Pons (tissue), 1 donor: Measurements from ENCODE around the gene JAML.

ENCODE experiments used
- DNase-seq: peaks from one replicate; pipeline ENCODE4 v3.0.0-alpha.2; 2016; ENCODE audit warnings: low spot score

The JAML gene

GRCh38 chr11:118167253-118167652, 57.6 kb downstream of the JAML start:
- no peak for DNase-seq

GRCh38 chr11:118166641-118167040, 58.2 kb downstream of the JAML start:
- no peak for DNase-seq

DNA sequence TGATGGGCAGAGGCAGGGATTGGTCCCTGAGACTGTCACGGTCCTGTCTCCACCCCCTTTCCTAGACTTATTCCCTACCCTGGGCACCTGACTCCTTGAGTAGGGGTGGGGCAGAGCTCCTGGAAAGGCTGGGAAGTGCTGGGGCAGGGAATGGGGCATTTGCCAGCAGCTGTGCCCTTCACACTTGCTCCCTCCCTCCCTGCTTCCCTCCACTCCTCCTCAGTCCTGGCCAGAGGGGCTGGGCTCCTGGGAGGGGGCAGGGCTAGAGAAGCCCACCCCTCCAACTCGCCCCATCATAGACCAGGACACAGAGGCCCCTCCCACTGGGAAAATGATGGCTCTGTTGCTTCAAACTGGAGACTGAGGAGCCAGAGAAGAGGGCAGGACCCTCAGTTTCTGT, 59.9 kb downstream of the JAML start:
- no peak for DNase-seq

DNA sequence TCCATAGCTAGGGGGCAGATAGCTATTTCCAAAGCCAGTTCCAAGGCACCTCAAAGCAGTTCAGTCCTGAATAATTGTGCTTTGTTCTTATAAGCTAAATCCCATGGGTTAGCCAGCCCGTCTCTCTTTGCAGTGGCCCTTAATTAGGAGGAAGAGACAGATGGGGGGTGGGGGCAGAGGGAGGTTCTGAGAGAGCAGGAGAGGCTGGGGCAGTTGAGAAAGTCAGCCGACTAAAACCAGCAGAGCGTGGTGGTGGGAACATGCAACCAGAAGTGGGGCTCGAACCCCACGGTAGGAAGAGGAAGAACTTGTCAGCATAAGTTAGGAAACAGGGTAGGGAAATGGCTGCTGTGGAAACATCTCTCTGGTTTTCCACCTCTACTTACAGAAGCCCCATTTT, 61.3 kb downstream of the JAML start:
- no peak for DNase-seq

- no peak for DNase-seq
Observed at GRCh38 chr11:118162846-118163245, 62.0 kb downstream of the JAML start.

GRCh38 chr11:118161786-118162185, 63.0 kb downstream of the JAML start:
- no peak for DNase-seq

DNA sequence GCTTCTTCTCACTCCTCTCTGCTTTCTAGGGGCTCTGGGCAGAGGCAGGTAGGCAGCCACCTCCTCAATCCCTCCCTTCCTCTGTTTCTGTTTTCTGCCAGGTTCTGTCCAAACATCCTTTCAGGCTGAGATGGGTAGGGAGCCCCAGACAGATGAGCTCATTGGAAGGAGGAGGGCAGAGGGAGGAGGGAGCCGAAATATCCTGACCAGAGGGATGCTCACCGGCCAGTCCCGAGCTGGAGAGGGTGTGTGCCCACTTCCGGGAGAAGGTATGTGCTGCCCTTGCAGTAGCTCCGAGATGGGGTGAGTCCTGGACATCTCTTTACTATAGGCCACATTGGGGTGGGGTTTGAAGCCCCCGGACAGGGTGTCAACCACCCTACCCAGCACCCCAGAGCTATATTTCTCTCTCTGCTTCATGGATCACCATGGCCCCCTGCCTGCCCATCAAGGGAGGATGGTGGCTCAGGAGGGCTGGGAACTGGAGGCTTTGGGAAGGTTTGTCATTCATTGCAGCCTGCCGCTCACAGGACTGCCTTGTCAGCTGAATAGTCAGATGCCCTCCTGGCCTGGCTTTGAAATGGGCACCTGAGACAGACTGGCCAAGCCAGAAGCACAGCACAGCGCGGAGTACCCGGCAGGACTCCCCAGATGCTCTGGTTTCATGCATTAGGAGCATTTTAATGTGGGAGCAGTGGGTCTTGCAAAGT, 67.5 kb downstream of the JAML start:
- no peak for DNase-seq

DNA sequence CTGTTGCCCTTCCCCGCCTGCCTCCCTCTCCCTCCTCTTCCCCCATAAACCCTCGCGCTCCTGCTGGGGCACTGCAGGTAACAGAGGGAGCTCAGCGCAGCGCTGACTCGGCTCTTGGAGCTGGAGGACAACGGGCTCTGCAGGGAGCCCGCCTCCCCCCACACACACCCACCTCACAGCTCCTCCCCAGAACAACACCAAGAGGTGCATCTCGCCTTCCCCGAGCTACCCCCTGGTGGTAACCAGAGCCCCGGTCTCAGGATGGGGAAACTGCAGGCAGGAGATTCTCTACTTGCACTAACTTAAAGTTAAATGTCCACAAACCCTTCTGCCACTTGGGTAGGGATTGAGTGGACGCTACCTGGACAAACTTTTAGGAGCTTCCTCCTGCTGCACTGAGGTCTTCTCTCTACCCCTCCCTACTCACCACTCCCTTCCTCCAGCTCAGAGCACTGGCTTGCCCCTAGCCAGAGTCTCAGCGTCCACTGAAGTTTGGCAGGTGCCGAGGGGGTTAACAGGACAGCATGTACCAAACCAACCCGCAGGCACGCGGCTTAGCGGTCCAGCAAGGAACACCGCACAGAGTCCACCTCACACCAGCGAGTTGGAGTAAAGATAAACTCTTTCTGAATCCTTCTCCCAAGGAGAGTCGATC, 68.2 kb downstream of the JAML start:
- no peak for DNase-seq

DNA sequence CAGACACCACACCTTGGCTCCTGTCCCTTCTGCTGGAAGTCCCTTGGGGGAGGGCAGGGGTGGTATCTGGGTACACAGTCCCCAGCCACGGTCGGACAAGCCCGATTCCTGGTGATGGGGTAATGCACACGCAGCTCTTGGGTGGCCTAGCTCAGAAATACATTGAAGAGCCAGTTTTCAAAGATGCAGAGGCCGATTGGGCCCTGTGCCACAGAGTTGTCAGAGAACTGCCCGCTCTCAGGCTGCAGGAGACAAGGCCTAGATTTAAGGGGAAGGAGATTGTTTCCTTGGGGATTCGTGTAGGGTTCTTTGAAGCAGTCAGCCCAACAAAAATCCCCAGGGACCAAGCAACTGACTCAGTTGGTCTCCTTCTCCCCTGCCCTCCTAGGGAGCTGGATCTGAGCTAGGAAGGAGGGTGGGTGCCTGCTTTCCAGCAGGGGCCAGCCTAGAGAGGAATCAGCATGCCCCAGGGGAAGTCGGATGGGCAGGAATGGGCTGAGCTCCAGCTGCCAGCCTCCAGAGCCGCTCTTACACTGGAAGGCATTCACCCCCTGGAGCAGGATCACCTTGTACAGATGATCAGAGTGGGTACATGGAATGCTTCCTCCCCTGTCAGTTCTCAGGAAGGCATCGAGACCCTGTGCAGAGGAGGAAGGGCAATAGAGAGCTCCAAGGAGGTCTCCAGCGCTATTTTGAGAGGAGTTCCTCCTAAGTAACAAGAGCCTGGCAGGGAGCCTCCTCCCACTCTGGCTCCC, 68.9 kb downstream of the JAML start:
- DNase-seq: no peak

DNA sequence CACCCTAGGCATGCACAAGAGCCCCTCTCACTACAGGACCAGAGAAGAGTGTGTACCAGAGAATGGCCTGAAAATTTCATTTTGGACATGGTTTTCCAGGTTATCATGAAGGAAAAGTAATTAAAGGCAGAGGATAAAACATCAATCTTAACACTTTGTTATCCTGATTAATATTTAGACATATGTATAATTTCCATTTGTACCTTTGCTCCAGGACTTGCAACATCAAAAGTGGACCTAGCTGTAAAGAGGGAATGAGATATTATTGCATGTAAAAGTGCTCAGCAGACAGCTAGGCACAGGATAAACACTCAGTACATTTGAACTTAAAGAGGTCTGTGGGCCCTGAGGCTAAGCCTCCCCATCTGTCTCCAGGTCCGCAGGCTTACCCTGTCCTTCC, 70.2 kb downstream of the JAML start:
- no peak for DNase-seq

DNA sequence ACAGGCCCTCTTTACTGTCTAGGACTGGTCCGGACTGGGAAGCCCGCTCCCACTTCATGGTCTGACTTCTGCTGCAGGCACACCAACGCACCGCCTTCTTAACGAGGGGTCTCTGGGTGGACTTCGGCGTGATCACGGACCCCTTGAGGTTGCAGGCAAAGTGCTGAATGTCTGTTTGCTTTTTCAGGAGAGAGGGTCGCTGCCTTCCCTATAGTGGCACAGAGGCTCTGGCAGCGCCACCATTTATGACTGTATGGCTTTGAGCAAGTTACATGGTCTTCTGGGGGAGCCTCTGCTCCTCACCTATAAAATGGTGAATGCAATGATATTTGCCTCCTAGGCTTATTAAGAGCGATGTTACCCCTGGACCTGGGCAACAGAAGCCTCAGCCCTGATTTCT, 70.8 kb downstream of the JAML start:
- no peak for DNase-seq

DNA sequence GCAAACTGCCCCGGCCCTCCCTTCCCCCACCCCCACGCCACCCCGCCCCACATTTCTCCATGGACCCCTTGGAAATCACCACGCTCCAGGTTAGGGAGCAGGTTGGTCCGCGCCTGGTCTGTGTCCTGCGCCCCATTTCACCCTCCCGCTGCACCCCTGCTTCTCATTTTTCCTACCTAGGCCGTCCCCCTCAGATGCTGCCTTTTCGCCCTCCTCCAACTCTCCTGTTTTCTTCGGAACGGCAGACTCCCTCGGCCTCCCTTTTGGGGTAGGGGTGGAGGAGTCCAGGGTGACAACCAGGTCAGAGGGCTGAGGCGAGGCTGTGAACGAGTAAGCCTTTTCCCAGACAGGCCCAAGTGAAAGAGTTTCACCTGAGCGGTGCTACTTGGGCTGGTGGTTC, 71.3 kb downstream of the JAML start:
- DNase-seq: no peak

GRCh38 chr11:118152552-118153471, 72.0 kb downstream of the JAML start, which contains the start of gene SCN4B:
SCN4B (minus strand) TSS chr11:118152823; CDS start chr11:118152673, 150 bp downstream.
- no peak for DNase-seq

GRCh38 chr11:118152020-118152551, 72.7 kb downstream of the JAML start:
- no peak for DNase-seq

DNA sequence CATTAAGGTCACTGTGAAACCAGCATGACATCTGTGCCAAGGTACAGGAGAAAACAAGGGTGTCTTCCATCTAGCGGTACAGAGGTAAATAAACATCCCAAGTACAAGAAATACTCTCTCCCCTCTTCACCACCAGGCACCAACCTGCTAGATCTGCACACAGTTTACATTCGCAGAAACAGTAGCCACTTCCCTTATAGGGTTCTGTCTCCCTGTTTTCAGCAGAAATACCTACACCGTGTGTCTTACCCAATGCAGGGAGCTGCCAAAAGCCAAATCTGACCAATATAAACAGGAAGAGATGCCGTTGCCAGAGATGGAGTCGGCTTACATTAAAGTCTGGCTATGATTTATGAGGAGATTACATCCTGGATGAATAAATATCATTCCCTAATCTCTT, 73.4 kb downstream of the JAML start:
- DNase-seq: no peak

- DNase-seq: no peak
Observed at GRCh38 chr11:118149493-118149892, 75.3 kb downstream of the JAML start.

- DNase-seq: no peak
Observed at GRCh38 chr11:118148856-118149255, 76.0 kb downstream of the JAML start.

DNA sequence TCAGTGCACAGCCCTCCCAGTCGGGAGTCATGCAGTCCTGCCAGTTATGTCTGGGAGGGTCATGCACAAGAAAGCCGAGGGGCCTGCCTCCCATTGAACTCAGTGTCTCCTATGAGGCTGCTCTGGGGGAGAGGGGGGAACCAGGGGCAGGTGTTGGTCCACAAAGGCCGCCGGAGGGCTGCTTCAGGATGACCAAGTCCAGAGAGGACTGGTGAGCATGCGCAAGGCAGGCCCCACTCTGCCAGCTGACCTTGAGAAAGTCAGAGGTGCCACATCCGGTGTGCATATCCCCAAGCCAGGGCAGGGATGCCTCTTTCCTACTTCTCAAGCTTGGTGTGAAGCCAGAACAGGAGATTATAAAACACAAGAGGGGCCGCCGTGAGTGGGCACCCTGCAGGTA, 76.6 kb downstream of the JAML start:
- no peak for DNase-seq

DNA sequence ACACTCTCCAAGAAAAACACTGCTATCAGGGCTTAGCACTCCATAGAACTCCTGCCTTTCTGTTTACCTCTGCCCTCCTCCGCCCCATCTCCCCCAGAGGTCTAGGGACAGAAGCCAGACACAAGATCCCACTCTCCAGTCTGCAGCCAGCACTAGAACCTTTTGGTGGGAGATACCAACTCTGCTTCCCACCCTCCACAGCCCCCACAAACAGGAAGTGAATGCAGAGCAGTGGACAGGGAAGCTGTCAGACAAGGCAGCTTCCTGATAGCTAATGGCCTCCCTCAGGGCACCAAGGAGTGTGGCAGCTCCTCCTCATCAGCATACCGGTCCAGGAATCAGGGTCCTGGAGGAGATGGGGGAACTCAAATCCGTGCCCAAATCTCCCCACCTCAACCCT, 77.3 kb downstream of the JAML start:
- DNase-seq: no peak

DNA sequence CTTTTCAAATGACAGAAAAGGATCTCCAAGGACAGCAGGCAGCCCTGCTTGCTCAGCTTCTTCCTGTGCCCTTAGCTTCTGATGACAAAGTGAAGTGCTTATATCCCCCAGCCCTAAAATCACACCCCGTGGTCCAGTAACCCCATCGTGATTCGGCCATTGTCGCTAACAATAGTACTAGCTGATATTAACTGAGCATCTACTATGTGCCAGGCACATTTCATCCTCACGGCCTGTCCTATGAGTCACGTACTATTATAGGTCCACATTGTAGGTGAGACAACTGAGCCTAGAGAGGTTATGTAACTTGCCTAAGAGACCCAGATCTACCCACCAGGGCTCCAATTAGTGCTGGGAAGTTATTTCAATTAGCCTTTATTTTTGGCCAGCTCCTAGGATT, 78.3 kb downstream of the JAML start:
- no peak for DNase-seq

DNA sequence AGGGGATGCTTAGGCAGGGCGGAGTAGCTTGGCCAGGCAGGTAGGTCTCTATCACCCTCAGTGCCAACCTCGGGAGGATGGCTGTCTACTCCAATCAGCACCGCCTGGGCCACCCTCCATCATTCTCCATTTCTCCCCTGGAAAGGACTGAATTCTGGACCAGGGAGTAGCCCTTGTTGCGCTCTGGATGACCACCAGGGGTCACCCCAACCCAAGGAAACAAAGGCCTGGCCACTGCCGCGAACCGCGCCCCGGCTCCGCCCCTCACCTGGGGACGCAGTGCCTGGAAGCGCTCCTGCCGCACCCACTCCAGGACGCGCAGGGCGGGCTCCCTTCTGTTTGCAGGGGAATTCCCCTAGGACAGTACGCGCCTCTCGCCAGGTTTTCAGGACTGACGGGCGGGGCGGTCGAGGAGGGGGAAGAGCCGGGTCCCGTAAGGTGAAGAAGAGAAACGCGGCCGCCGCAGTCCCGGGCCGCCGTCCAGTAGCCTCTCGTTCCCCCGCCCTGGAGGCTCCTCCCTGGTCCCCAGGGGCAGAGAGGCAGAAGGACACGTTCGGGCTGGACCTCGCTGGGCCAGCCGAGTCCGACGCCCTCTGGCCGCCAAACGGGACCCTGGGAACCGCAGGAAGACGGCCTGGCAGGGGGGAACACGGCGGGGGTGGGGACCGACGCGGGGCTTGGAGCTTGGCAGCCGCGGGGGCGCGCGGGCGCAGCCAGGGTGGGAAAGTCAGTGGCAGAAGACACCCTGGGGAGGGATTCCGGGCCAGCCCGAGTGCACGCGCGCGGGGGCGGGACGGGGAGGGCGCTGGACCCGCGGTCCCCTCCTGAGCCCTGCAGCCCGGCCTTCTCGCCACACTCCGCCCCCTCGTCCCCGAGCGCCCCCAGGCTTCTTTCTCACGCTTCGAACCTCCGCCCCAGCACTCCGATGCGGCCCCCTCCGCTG, 79.3 kb downstream of the JAML start:
- DNase-seq: peak; percentile 73
